HG03354 (cell line): ENCODE results near the gene ITGB3BP.
"Not testable (repeated sequence)": the region's sequence is repeated elsewhere in the genome, so short reads cannot be mapped to it uniquely, and the experiment has no call there.

Experiments used
- ATAC-seq: cut with Tn5 transposase; IDR thresholded peaks from one replicate; pipeline ENCODE4 v1.9.1; 2021; ENCODE audit warnings: mild to moderate bottlenecking; ENCODE audit not compliant: unreplicated experiment, poor library complexity, severe bottlenecking

ITGB3BP gene

GRCh38 chr1:63522891-63523728, at the start of gene ITGB3BP, which contains the start of gene EFCAB7:
TSS of gene ITGB3BP (minus strand) at chr1:63523225. CDS start at chr1:63523133, 92 bp downstream.
TSS of gene EFCAB7 (plus strand) at chr1:63523525. CDS start at chr1:63525573, 2,048 bp downstream.
- ATAC-seq = peak; percentile 89

- not testable (repeated sequence) for ATAC-seq
Measured at GRCh38 chr1:63572686-63573085, 49.7 kb upstream of the ITGB3BP start.

- no peak for ATAC-seq
Measured at GRCh38 chr1:63569640-63570316, 46.8 kb upstream of the ITGB3BP start.

- ATAC-seq = no peak
Measured at GRCh38 chr1:63569068-63569467, 46.0 kb upstream of the ITGB3BP start.

- no peak for ATAC-seq
Measured at GRCh38 chr1:63563745-63564144, 40.7 kb upstream of the ITGB3BP start.

GRCh38 chr1:63559357-63559756, 36.3 kb upstream of the ITGB3BP start:
- no peak for ATAC-seq

GRCh38 chr1:63557365-63557987, 34.5 kb upstream of the ITGB3BP start:
- ATAC-seq = no peak

GRCh38 chr1:63555480-63555879, 32.5 kb upstream of the ITGB3BP start:
- ATAC-seq = no peak

GRCh38 chr1:63548877-63549276, 25.9 kb upstream of the ITGB3BP start:
- no peak for ATAC-seq

GRCh38 chr1:63548303-63548702, 25.3 kb upstream of the ITGB3BP start:
- no peak for ATAC-seq

GRCh38 chr1:63547621-63548294, 24.7 kb upstream of the ITGB3BP start:
- ATAC-seq = no peak

- ATAC-seq = no peak
Measured at GRCh38 chr1:63545780-63546179, 22.8 kb upstream of the ITGB3BP start.

- no peak for ATAC-seq
Measured at GRCh38 chr1:63537940-63538339, 14.9 kb upstream of the ITGB3BP start.

GRCh38 chr1:63537006-63537405, 14.0 kb upstream of the ITGB3BP start:
- ATAC-seq = no peak

GRCh38 chr1:63534406-63534805, 11.4 kb upstream of the ITGB3BP start:
- ATAC-seq = no peak

GRCh38 chr1:63533931-63534330, 10.9 kb upstream of the ITGB3BP start:
- no peak for ATAC-seq

- ATAC-seq = no peak
Measured at GRCh38 chr1:63532727-63533126, 9.7 kb upstream of the ITGB3BP start.

- no peak for ATAC-seq
Measured at GRCh38 chr1:63524201-63524600, 1.2 kb upstream of the ITGB3BP start.

- ATAC-seq = peak; percentile 21
Measured at GRCh38 chr1:63523738-63524137, 713 bp upstream of the ITGB3BP start.

GRCh38 chr1:63516629-63517028, 6.4 kb downstream of the ITGB3BP start:
- ATAC-seq = no peak
